D721Med (cell line): Measurements from ENCODE around the gene TPMT.

Source experiments
- DNase-seq: peaks from one replicate; pipeline ENCODE4 v3.0.0; 2011; ENCODE audit warnings: low spot score; ENCODE audit not compliant: insufficient read length
- FAIRE-seq: peaks from 2 replicates; lab custom pipeline; 2011; peaks lifted over from hg19 to GRCh38; lab: Jason Lieb, UNC
- CTCF ChIP-seq: IDR thresholded peaks from 2 replicates; pipeline ENCODE4 v1.5.1; 2012; ENCODE audit warnings: mild to moderate bottlenecking, control low read depth; ENCODE audit not compliant: insufficient read depth; ENCODE audit errors: missing control alignments

Gene TPMT

GRCh38 chr6:18147160-18147559, 7.7 kb downstream of the TPMT start:
- TF ChIP-seq CTCF: no peak
- no peak for FAIRE-seq
- no peak for DNase-seq

GRCh38 chr6:18142591-18142861, 12.4 kb downstream of the TPMT start:
- FAIRE-seq: no peak
- no peak for DNase-seq
- TF ChIP-seq CTCF: no peak

GRCh38 chr6:18141805-18142590, 12.9 kb downstream of the TPMT start:
- FAIRE-seq: no peak
- DNase-seq: no peak
- TF ChIP-seq CTCF: no peak

GRCh38 chr6:18139935-18140621, 14.8 kb downstream of the TPMT start:
- FAIRE-seq: no peak
- no peak for DNase-seq
- TF ChIP-seq CTCF: no peak

GRCh38 chr6:18138906-18139305, 16.0 kb downstream of the TPMT start:
- TF ChIP-seq CTCF: no peak
- DNase-seq: no peak
- no peak for FAIRE-seq

- FAIRE-seq: no peak
- no peak for TF ChIP-seq CTCF
- no peak for DNase-seq
Observed at GRCh38 chr6:18136260-18136659, 18.6 kb downstream of the TPMT start.

- no peak for DNase-seq
- TF ChIP-seq CTCF: no peak
- FAIRE-seq: no peak
Observed at GRCh38 chr6:18135171-18135570, 19.7 kb downstream of the TPMT start.
